Measurements from ENCODE around the gene DEFB124.

Gene DEFB124

GRCh38 chr20:31476643-31477215, 1.8 kb upstream of the DEFB124 start:
- ATAC-seq: no peak
- TF ChIP-seq ISL1 (CRISPR knock-in tag; IDR thresholded peaks at IDR 0.05): no peak
- no peak for TF ChIP-seq PATZ1 (CRISPR knock-in tag; IDR thresholded peaks at IDR 0.05; ENCODE audit: borderline replicate concordance)
- no peak for TF ChIP-seq RARB (CRISPR knock-in tag; IDR thresholded peaks at IDR 0.05)
- TF ChIP-seq PPARA (CRISPR knock-in tag; IDR thresholded peaks at IDR 0.05; ENCODE audit: borderline replicate concordance): no peak
- no peak for TF ChIP-seq GLIS3 (CRISPR knock-in tag; IDR thresholded peaks at IDR 0.05)
- no peak for TF ChIP-seq ZC3H10 (CRISPR knock-in tag; IDR thresholded peaks at IDR 0.05)
- TF ChIP-seq ZNF8 (CRISPR knock-in tag; IDR thresholded peaks at IDR 0.05): no peak
- no peak for TF ChIP-seq ZNF565 (CRISPR knock-in tag; conservative IDR thresholded peaks at IDR 0.05; ENCODE audit: low read depth)
- no peak for TF ChIP-seq CSDC2 (CRISPR knock-in tag; IDR thresholded peaks at IDR 0.05)
- TF ChIP-seq CREB5 (CRISPR knock-in tag; IDR thresholded peaks at IDR 0.05; ENCODE audit: low read depth): no peak
- no peak for TF ChIP-seq OSR1 (CRISPR knock-in tag; IDR thresholded peaks at IDR 0.05)
- TF ChIP-seq ESRRG (CRISPR knock-in tag; IDR thresholded peaks at IDR 0.05): no peak

- no peak; the same call in 2 of the 3 replicates for ATAC-seq
- no peak for TF ChIP-seq RARB (CRISPR knock-in tag; IDR thresholded peaks at IDR 0.05)
- no peak for TF ChIP-seq ARNTL (CRISPR knock-in tag; IDR thresholded peaks at IDR 0.05; ENCODE audit: borderline replicate concordance, low read depth)
These were observed 1.3 kb upstream of the DEFB124 start for GRCh38 chr20:31476294-31476585.

GRCh38 chr20:31475472-31476293, 756 bp upstream of the DEFB124 start:
- peak; percentile 65 for ATAC-seq
- TF ChIP-seq TCF4 (CRISPR knock-in tag; IDR thresholded peaks at IDR 0.05; ENCODE audit: borderline replicate concordance): no peak
- TF ChIP-seq POU6F1 (CRISPR knock-in tag; IDR thresholded peaks at IDR 0.05; ENCODE audit: borderline replicate concordance, low read depth): no peak
- no peak for TF ChIP-seq BACH2 (CRISPR knock-in tag; IDR thresholded peaks at IDR 0.05; ENCODE audit: borderline replicate concordance)
- no peak for TF ChIP-seq OSR1 (CRISPR knock-in tag; IDR thresholded peaks at IDR 0.05)
- TF ChIP-seq ESRRG (CRISPR knock-in tag; IDR thresholded peaks at IDR 0.05): no peak
- no peak for TF ChIP-seq CREB5 (CRISPR knock-in tag; IDR thresholded peaks at IDR 0.05; ENCODE audit: low read depth)
- no peak for TF ChIP-seq PATZ1 (CRISPR knock-in tag; IDR thresholded peaks at IDR 0.05; ENCODE audit: borderline replicate concordance)
- TF ChIP-seq ZNF70 (CRISPR knock-in tag; IDR thresholded peaks at IDR 0.05): no peak
- no peak for TF ChIP-seq ARNTL (CRISPR knock-in tag; IDR thresholded peaks at IDR 0.05; ENCODE audit: borderline replicate concordance, low read depth)
- TF ChIP-seq ZFP30 (CRISPR knock-in tag; IDR thresholded peaks at IDR 0.05): no peak
- no peak for TF ChIP-seq ZNF8 (CRISPR knock-in tag; IDR thresholded peaks at IDR 0.05)
- no peak for TF ChIP-seq ZFP3 (CRISPR knock-in tag; IDR thresholded peaks at IDR 0.05)
- TF ChIP-seq RARB (CRISPR knock-in tag; IDR thresholded peaks at IDR 0.05): no peak
- TF ChIP-seq PPARA (CRISPR knock-in tag; IDR thresholded peaks at IDR 0.05; ENCODE audit: borderline replicate concordance): no peak
- no peak for TF ChIP-seq CSRNP3 (CRISPR knock-in tag; IDR thresholded peaks at IDR 0.05)
- TF ChIP-seq ISL1 (CRISPR knock-in tag; IDR thresholded peaks at IDR 0.05): no peak
